MCF 10A (cell line): ENCODE data around the gene ACTMAP. TPM values are rescaled to one million over a fixed set of nuclear protein-coding genes. Genes with fewer than 3 reads are reported as not detected.

Source experiments
- BruUV-seq: library from RNA; stranded (reverse); fragments of 400-500 nt; replicated peaks from 2 replicates; lab custom pipeline; 2021; lab: Mats Ljungman, UMichigan
- CTCF ChIA-PET: fragments of 300-600 bp; sonication (Branson Sonifier 250); formaldehyde crosslinking; extraction: SDS; loops from one replicate; lab custom pipeline; 2021; ENCODE audit warnings: antibody characterized with exemption, inconsistent platforms; lab: Yijun Ruan, JAX
- POLR2A ChIA-PET: fragments of 300-600, 350-650 bp; sonication (Branson Sonifier 250); formaldehyde crosslinking; extraction: SDS; loops from one replicate; lab custom pipeline; 2020; ENCODE audit warnings: antibody characterized with exemption, inconsistent platforms; lab: Yijun Ruan, JAX
- DNase-seq: peaks from one replicate; pipeline ENCODE4 v3.0.0-alpha.2; 2018; ENCODE audit not compliant: unreplicated experiment
- H3K27ac Mint-ChIP-seq: one replicate; pipeline ENCODE4 v1.8.0; 2022; ENCODE audit warnings: mild to moderate bottlenecking, low read depth, mixed read lengths; ENCODE audit not compliant: unreplicated experiment
- H3K27me3 Mint-ChIP-seq: one replicate; pipeline ENCODE4 v1.8.0; 2022; ENCODE audit warnings: mixed read lengths; ENCODE audit not compliant: insufficient read depth, unreplicated experiment
- H3K36me3 Mint-ChIP-seq: one replicate; pipeline ENCODE4 v1.8.0; 2022; ENCODE audit warnings: mild to moderate bottlenecking, moderate library complexity, mixed read lengths; ENCODE audit not compliant: insufficient read depth, unreplicated experiment
- H3K4me1 Mint-ChIP-seq: one replicate; pipeline ENCODE4 v1.8.0; 2022; ENCODE audit warnings: mixed read lengths; ENCODE audit not compliant: insufficient read depth, unreplicated experiment
- H3K4me3 Mint-ChIP-seq: one replicate; pipeline ENCODE4 v1.8.0; 2022; ENCODE audit warnings: mild to moderate bottlenecking, moderate library complexity, mixed read lengths; ENCODE audit not compliant: unreplicated experiment
- H3K9me3 Mint-ChIP-seq: one replicate; pipeline ENCODE4 v1.8.0; 2022; ENCODE audit warnings: mixed read lengths; ENCODE audit not compliant: unreplicated experiment
- CTCF ChIP-seq: fragments of 200-600 bp; IDR thresholded peaks from one replicate; pipeline ENCODE4 v1.8.0; 2022; ENCODE audit warnings: antibody characterized with exemption, mild to moderate bottlenecking; ENCODE audit not compliant: unreplicated experiment
- intact Hi-C: fragments of 100-400 bp; cut with micrococcal nuclease; formaldehyde crosslinking; loops from 2 replicates; pipeline ENCODE4 v1.14.1; 2022
- total RNA-seq: library from RNA; stranded (reverse); gene quantifications from 2 replicates; pipeline ENCODE4 v1.2.3, GENCODE V29; 2022

Gene ACTMAP
- total RNA-seq, 1 experiment from 2014 or later = 19.3 TPM

GRCh38 chr19:40750874-40751537 is 729 bp upstream of the ACTMAP start, which contains the start of gene SNRPA:
SNRPA (plus strand) TSS chr19:40751203; CDS start chr19:40751409, 206 bp downstream.
- H3K27ac Mint-ChIP-seq = peak within 1 kb of the TSS; percentile 91
- no peaks in the 10 kb centered on the region for H3K27me3 Mint-ChIP-seq
- peaks cover 41% of the 10 kb centered on the region for H3K36me3 Mint-ChIP-seq
- intact Hi-C loops = loop anchor here (1.0 to 2.0 kb wide), 3 partner anchors 34 to 88 kb away; partner anchors contain the start of genes COQ8B and ITPKC
- H3K4me3 Mint-ChIP-seq = peak within 1 kb of the TSS; percentile 92
- CTCF ChIA-PET = interaction anchor here (0.7 to 1.0 kb wide), 3 partner anchors 28 to 1470 kb away, joined by 3 to 4 read pairs (median 3); no protein-coding TSS in a partner anchor
- POLR2A ChIA-PET = interaction anchor here (0.7 to 6.7 kb wide), 40 partner anchors 10 to 512 kb away, joined by 3 to 79 read pairs (median 5); partner anchors contain the start of genes AXL, BLVRB, COQ8B and EGLN2
- BruUV-seq = no TSS peak
- TF ChIP-seq CTCF = no peak
- H3K9me3 Mint-ChIP-seq = no peaks in the 10 kb centered on the region
- H3K4me1 Mint-ChIP-seq = peaks cover 37% of the 10 kb centered on the region
- DNase-seq = peak; percentile 99

GRCh38 chr19:40747536-40747935 is 2.7 kb downstream of the ACTMAP start:
- TF ChIP-seq CTCF = no peak
- intact Hi-C loops = no loop called here
- ChIA-PET POLR2A (interaction anchor here (1.4 to 4.5 kb wide), 4 partner anchors 19 to 101 kb away, joined by 3 to 76 read pairs (median 29); partner anchors contain the start of genes MIA and RAB4B), CTCF (interaction anchor here (0.6 to 1.2 kb wide), 3 partner anchors 14 to 397 kb away, joined by 3 to 4 read pairs (median 3); no protein-coding TSS in a partner anchor)
- Mint-ChIP-seq H3K9me3 (no peaks in the 10 kb centered on the region), H3K4me3 (no peak overlapping the region), H3K4me1 (peaks cover 21% of the 10 kb centered on the region), H3K27me3 (no peaks in the 10 kb centered on the region), H3K27ac (no peak overlapping the region), H3K36me3 (peaks cover 8% of the 10 kb centered on the region)
- BruUV-seq = no TSS peak
- DNase-seq = no peak

GRCh38 chr19:40745402-40745780 is 4.9 kb downstream of the ACTMAP start:
- peaks cover 18% of the 10 kb centered on the region for H3K4me1 Mint-ChIP-seq
- no peak overlapping the region for H3K27ac Mint-ChIP-seq
- intact Hi-C loops = no loop called here
- TF ChIP-seq CTCF = no peak
- POLR2A ChIA-PET = interaction anchor here (0.8 to 1.3 kb wide), 3 partner anchors 12 to 32 kb away, joined by 3 to 4 read pairs (median 3); no protein-coding TSS in a partner anchor
- BruUV-seq = no TSS peak
- CTCF ChIA-PET = no interaction called here
- peaks cover 21% of the 10 kb centered on the region for H3K36me3 Mint-ChIP-seq
- no peak overlapping the region for H3K4me3 Mint-ChIP-seq
- H3K9me3 Mint-ChIP-seq = no peaks in the 10 kb centered on the region
- H3K27me3 Mint-ChIP-seq = no peaks in the 10 kb centered on the region
- no peak for DNase-seq
